HG03520 (cell line): ENCODE measurements around the gene TP53I13.
A peak's percentile ranks its signal among the peaks of the same experiment; 100 is the strongest.
"Not testable (repeated sequence)": the region's sequence is repeated elsewhere in the genome, so short reads cannot be mapped to it uniquely, and the experiment has no call there.

Experiments
- ATAC-seq: cut with Tn5 transposase; IDR thresholded peaks from one replicate; pipeline ENCODE4 v1.9.1; 2021; ENCODE audit warnings: mild to moderate bottlenecking, moderate library complexity; ENCODE audit not compliant: unreplicated experiment

TP53I13 gene, protein sequence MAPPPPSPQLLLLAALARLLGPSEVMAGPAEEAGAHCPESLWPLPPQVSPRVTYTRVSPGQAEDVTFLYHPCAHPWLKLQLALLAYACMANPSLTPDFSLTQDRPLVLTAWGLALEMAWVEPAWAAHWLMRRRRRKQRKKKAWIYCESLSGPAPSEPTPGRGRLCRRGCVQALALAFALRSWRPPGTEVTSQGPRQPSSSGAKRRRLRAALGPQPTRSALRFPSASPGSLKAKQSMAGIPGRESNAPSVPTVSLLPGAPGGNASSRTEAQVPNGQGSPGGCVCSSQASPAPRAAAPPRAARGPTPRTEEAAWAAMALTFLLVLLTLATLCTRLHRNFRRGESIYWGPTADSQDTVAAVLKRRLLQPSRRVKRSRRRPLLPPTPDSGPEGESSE

DNA sequence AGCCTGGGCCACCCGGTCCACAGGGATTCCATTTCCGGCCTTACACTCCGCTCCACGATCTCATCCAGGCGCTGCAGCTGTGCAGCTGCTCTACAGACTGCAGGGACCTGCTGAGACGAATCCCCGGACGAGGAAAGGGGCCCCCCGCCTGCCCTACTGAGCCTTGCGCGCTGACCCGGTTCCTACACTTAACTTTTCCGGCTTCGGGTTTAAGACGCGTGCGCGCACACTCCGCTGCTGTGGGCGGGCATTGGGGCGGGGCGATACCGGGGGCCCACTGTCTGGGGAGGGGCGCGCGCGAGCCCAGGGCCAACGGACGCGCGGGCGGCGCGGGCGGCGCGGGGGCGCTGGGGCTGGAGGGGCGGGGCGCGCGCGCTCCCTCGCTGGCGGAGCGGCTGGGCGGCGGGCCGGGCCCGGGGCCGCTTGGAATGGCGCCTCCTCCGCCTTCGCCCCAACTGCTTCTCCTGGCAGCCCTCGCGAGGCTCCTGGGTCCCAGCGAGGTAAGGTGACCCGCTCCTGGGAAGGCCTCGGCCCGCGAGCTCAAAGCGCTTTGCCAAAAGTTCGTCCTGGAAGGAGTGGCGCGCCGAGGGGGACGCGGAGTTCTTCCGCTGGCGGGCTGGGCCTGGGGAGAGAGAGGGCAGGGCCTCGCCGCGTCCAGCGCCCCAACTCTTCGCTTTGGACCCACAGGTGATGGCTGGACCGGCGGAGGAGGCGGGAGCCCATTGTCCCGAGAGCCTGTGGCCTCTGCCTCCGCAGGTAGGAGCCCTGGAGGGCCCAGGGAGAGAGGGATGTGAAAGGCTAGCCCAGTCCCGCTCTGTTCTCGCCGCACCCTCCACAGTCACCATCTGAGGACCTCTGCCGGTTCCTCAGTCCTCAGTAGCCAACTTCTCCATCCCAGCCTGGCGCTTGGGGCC is at the start of gene TP53I13:
Gene TP53I13 (plus strand): TSS at position 371 of the 914 bp plus-strand sequence. CDS start 58 bp downstream, at position 429.
- ATAC-seq: peak; percentile 33

DNA sequence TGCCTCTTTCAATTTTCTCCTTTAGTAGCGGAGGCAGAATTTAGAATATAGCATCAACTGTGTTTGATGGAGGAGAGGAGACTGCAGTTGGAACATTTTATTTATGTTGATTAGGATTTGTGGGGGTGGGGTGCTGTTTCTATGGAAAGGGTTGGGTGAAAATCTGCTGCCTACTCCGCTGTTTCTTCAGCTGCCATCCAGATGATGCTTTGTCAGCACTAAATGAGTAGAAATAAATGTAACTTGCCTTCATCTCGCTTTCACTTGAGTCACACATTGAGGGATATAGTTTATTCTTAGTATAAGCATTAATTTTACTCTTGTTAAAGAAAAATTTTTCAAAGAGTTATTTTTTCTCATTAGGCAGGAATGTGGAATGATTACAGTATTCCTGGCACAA is 43.8 kb upstream of the TP53I13 start:
- ATAC-seq: no peak

DNA sequence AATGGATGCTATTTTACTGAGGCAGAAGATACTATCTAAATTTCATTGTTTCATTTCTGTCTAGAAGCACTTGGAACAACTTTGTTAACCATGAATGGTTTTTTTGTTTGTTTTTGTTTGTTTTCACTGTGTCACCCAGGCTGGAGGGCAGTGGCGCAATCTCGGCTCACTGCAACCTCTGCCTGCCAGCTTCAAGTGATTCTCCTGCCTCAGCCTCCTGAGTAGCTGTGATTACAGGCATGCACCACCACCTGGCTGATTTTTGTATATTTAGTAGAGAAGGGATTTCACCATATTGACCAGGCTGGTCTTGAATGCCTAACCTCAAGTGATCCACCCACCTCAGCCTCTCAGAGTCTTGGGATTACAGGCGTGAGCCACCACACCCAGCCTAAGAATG is 42.2 kb upstream of the TP53I13 start:
- ATAC-seq: no peak

DNA sequence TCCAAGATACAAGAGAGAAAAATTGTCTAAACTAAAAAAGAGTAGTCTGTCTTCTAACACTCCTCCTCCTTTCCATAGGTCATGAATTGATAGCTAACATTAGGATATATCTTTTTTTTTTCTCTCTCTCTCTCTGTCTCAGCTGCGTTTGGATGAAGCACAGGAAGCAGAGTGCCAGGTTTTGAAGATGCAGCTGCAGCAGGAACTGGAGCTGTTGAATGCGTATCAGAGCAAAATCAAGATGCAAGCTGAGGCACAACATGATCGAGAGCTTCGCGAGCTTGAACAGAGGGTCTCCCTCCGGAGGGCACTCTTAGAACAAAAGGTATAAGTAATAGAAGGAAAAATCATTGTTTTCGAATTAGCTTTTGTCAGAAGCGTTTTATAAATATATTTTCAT is 34.5 kb upstream of the TP53I13 start:
- no peak for ATAC-seq

DNA sequence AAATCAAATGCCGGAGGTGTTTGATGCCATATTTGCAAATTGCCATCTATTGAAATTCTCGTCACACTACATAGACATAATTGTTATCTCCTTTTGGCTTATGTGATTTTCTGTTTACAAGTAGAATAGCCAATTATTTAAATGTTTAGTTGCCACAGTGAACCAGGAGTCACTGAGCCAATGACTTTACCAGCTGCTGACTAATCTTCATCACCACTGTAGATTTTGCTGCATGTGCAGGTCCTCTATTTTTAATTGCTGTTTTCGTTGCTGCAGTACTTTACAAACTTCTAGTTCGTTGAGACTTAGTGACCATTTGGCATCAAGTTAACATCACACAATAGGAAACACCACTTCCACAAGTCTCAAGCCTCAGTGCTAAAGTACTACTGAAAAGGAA is 24.4 kb upstream of the TP53I13 start:
- no peak for ATAC-seq

DNA sequence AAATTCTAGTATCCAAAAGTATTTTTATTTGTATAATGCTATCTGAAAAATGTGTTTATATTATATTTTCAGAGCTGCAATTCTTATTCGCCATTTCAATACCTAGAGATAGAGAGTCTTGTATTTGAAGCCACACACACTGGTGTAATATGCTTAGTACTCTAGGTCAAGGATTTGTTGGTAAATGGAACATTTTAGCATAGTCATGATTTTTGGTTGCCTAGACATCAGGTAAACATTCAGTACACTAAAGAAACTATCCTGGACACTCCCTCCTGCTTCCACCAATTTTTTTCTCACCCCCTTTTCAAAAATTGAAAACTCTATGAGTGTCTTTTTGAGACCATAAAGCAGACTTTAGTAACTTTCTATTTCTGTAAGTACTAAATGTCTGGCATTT is 22.4 kb upstream of the TP53I13 start:
- no peak for ATAC-seq

DNA sequence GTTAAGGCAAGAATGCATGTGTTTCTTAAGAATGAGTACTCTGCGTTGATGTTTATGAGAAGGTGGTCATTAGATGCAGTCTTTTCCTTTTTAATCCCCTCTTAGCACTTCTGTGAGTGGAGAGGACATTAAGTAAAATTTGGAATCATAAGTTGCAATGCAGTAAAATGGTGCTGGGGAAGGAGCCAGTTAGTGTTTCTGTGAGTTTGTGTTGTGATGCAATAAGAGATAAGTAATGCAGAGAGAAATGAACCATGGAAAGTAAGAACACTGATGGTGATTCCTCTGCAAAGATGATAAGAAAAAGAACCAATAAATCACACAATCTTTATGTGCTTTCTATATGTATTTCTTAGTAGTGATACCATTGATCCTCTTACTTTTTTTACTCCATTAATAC is 21.7 kb upstream of the TP53I13 start:
- no peak for ATAC-seq

DNA sequence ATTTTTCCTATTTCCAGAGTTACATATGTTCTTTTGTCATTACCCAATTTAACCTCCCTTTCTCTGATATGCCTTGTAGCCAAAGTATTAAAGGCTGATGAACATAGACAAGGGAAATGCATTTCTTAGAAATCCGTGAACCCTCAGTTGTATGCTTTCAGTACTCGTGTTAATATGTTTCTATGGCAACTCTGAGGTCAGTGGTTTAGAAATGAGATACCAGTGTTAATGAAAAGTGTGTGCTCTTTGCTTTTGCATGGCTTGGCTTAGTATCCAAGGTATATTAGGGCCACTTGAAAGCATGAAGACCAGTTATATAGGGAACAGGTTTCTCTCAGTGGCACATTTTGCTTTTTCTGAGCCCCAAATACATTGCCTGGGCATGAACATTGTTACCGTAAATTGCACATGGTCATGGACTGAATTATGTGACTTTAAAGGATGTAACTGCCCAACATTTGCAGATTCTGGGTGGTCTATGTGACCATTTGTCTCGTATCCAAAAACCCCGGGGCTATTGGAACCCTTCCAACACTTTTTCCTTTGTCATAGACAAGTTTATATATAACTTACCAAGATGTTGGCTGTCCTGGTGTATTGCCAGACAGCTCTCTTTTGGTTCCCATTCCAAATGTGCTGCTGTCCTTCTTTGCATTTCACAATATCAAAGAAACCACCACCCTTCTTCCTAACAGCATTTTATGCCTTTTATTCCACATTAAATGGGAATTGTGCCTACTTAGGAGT is 19.2 kb upstream of the TP53I13 start:
- ATAC-seq: no peak

DNA sequence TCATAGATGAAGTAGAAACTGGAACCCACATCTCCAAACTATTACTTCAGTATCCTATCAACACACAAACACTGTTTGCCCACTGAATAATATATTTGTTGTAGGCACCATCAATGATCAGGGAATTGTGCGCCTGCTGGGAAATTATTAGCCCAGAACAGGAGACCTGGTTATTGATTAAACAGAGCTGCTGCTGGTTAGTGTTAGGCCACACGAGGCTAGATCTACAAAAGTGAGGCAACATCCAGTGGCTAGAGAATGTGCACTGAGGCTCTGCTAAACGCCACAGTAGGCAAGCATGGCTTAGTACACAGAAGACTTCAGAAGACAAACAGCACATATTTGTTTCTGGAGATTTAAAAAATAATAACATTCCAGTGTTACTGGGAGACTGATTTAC is 12.7 kb upstream of the TP53I13 start:
- ATAC-seq: no peak

DNA sequence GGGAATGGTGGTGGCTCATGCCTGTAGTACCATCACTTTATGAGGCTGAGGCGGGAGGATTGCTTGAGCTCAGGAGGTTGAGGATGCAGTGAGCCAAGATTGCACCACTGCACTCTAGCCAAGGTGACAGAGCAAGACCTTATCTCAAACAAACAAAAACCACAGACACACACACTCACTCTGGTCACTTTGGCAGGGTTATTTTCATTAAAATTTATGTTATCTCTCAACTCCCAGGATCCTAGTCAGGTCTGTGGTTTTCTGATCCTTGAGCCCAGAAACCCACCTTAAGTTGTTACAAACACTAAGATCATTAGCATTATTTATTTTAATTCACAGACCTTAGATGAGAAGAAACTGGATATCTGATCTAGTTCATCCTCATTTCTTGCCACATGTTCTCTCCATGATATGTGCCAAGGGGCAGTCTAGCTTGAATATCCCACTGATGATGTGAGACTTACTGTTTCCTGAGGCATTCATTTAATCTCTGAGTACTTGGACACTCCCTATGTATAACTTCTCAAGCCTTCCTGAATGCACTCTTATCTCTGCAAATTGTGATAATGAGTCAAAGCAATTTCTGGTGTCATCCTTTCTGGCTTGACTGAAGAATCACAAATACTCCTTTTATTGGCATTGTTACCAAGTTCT is 11.3 kb upstream of the TP53I13 start:
- no peak for ATAC-seq

DNA sequence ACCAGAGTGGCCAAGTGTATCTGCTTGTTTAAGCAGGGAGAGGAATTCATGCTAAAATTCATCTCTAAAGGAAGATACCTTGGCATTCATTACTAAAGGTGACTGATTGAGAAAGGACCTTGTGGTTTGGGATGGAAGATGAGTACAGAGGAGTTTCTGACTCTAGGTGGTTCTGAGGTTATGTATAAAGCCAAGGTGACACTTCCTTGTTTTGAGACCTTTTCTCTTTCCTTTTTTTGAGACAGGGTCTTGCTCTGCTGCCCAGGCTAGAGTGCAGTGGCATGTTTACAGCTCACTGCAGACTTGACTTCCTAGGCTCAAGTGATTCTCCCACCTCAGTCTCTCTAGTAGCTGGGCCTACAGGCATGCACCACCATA is 10.8 kb upstream of the TP53I13 start:
- ATAC-seq: no peak

DNA sequence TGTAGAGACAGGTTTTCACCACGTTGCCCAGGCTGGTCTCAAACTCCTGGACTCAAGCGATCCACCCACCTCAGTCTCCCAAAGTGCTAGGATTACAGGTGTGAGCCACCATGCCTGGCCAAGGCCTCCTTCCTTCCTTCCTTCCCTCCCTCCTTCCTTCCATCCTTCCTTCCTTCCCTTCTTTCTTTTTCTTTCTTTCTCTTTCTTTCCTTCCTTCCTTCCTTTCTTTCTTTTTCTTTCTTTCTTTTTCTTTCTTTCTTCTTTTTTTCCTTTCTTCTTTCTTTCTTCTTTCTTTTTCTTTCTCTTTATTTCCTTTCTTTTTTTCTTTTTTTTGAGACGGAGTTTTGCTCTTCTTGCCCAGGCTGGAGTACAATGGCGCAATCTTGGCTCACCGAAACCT is 10.4 kb upstream of the TP53I13 start:
- ATAC-seq: not testable (repeated sequence)

DNA sequence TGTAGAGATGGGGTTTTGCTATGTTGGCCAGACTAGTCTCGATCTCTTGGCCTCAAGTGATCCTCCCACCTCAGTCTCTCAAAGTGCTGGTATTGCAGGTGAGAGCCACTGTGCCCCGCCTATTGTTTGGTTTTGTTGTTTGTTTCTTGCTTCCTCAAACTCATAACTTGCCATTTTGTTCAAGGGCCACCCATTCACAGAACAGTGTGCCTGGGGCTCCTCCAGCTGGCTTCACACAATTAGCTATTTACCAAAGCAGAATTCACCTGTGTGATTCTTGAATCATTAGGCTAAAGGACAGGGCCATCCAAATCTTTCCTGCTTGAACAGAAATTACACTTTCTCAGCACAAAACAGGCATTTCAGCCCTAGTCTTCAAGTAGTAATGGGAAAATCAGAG is 8.9 kb upstream of the TP53I13 start:
- ATAC-seq: no peak

DNA sequence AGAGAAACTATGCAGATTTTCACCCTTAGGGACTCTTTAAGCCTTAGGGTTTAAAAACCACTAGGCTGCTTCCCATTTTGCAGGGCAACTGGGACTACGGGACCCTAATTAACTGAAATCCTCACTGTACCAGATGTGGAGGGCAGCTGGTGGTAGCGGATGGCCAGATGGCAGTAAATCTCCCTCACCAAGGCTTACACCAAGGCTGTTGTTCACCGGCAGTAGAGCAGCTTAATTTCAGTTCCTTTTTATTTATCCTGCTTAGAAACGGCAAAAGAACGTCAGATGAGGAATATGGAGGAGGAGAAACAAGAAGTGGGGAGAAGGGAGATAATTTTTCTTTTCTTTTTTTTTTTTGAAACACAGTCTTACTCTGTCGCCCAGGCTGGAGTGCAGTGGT is 8.2 kb upstream of the TP53I13 start:
- no peak for ATAC-seq

DNA sequence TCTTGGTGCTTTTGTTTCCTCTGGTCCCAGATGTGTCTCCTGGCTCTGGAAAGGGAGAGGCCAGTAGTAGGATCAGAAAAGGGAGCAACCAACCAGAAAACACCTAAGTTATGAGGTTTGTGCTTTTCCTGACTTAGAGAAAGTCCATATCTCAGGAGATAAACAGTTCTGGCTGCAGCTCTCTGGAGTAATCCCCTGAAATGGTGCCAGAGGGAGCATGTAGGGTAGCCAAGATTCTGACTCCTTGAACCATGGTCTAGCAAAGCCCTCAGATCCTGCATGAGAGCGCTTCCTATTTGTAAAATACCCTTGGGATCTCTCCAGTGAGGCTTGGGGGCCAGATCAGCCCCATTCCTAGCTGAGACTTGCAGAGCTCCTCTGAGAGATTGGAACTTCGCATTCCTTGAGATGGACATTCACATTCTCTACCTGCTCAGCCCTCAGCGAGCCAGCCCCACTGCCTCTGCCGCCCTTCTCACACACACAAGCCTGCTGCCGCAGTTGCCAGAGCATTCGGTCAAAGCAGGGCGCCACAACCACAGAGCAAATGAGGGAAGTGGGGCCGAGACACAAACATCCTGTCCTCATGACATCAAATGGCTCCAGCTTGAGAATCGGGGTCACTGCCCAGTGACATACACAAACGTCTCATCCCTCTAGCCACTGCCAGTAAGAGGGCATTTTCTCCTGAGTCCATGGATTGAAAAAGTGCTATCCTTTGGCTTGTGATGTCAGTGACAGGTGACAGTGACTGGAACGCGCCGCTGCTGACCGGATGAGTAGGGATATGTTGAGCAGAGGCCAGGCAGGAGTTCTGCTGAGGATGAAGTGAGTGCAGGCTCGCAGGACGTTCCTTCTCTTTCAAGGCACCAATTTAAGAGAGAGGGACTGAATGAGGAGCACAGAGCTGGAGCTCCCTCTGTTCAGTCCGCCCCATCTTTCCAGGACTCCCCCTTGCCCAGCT is 6.7 kb upstream of the TP53I13 start:
- no peak for ATAC-seq

DNA sequence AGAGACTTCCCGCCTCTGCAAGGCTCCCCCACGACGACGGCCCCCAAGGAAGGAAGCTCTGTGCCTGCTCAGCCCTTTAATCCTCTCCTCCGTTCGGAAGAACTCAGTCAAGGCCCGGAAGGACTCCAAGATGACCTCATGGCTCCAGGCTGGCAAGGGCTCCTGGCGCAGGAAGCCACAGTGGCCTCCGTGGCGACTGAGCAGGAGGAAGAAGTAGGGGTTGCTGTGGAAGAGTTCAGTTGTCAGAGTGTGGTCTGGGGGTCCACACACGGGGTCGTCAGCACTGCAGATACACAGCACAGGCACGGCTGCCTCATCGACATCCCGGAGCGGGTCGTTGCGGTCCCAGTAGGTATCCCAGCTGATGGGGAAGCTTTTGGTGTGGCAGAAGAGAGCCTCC is 5.9 kb upstream of the TP53I13 start:
- ATAC-seq: no peak

DNA sequence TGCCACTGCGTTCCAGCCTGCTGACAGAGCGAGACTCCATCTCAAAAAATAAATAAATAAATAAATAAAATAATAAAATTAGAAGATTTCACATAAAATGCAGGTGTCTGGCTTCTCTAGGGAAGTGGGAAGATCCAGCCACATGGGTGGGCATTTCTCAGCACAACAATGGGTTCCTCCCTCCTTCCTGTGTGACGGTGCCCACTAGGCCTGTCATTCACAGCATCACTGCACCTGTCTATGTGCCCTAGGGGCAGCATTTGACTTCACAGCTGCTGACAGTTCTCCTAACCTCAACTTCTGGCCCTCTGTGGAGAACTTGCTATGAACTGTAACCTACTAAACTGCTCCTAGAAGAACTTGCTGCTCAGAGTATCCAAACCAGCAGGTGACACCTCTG is 4.7 kb upstream of the TP53I13 start:
- ATAC-seq: no peak

DNA sequence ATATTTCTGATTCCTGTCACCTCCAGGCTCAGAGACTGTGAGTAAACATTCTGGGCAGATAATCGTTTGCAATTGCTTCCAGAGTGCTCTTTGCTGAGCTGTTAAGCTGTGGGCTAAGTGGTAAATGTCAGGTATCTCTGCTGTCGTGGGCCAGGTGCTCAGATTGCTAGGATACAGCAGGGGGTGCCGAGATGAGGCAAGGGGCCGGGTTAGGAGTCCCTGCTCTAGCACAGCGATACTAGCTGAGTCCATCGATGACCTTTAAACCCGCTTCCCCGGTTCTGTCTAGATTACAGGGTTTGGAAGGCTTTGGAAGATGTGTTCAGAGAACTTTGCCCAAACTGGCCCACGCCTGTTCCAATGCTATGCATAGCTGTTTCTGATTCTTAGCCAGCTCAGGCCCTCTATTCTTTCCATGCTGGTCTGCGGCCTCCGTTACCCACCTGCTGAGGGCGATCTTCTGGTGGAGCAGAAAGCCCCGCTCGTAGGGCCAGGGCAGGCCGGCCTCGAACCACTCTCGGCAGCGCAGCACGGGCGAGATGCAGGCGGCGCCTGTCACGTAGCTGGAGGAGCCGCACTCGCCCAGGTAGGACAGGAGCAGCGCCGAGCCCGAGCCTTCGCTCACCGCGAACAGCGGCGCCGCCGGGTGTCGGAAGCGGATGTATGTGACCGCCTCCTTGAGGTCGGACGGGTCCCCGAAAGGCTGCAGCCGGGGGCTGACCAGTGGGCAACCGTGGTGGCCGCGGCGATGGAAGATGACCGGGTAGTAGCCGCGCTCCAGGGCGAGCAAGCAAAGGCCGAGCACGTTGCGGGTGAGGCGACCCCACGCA is 2.6 kb upstream of the TP53I13 start:
- no peak for ATAC-seq
